Stimulated activated naive CD4-positive, alpha-beta T cell (primary cell): Measurements from ENCODE around the gene CNTLN.
"Not testable (repeated sequence)": the region's sequence is repeated elsewhere in the genome, so short reads cannot be mapped to it uniquely, and the experiment has no call there.

Experiments used
- DNase-seq, 6 experiments: peaks; one replicate each; lab custom pipeline; 2025; lab: John Stamatoyannopoulos, UW

Gene CNTLN

DNA sequence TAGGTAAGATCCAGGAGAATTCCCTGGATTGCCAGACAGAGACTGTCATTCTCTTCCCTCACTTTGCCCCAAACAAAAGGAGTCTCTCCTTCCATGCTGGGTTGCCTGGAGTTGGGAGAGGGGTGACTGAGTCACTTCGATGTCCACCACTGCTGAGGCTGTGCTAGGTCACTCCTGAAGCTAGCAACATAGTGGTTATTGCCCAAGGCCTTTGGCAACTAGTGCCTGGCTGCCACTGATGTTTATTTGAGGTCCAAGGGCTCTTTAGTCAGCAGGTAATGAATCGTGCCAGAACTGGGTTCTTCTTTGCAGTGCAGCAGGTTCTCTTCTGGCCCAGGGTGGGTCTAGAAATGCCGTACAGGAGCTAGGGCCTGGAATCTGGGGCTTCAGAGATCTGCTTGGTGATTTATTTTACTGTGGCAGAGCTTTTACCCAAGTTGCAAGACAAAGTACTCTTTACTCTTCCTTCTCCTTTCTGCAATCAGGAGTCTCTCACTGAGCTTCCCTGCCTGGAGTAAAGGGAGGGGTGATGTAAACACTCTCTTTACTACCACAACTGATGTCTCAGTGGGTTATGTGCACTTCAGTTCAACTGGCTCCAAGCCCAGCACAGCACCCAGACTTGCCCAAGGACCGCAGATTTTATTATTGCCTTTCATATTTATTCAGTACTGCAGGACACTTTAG, 288.3 kb downstream of the CNTLN start:
- no peak for DNase-seq

DNA sequence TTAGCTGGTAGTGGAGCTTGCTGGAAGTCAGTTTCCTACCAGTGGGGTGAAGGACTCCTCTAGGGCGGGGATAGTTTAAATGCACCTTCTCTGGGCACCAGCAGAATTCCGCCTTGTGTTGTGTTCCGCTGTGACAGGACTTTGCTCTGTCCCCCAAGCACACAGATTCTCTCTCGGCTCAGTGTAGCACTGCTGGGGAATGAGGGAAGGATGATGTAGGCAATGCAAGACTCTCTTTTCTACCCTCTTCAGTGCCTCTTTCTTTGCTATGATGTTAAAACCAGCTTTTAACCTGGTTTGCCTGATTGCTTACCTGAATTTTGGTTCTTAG, 288.8 kb downstream of the CNTLN start:
- no peak for DNase-seq

DNA sequence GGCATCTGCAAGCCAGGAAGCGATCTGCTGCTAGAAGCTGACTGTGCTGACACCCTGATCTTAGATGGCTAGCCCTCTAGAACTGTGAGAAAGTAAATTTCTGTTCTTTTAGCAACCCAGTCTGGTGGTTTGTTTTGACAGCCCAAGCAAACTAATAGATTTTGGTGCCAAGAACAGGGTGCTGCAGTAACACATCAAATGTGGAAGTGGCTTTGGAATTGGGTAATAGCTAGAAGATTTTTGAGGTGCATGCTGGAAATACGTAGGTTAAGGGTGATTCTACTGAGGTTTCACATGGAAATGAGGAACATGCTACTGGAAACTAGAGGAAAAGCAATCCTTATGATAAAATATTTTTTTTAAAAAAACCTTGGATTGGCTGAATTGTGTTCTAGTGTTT, 290.5 kb downstream of the CNTLN start:
- no peak for DNase-seq

DNA sequence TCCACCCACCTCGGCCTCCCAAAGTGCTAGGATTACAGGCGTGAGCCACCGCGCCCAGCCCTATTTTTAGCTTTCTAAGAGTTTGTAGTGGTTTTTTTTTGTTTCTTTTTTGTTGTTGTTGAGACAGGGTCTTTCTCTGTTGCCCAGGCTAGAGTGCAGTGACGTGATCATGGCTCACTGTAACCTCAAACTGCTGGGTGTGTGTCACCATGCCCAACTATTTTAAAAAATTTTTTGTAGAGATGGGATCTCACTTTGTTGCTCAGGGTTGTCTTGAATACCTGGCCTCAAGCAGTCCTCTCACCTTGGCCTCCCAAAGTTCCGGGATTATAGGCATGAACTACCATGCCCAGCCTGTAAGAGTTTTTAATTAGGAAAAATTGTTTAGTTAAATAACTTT, 298.7 kb downstream of the CNTLN start:
- no peak for DNase-seq

DNA sequence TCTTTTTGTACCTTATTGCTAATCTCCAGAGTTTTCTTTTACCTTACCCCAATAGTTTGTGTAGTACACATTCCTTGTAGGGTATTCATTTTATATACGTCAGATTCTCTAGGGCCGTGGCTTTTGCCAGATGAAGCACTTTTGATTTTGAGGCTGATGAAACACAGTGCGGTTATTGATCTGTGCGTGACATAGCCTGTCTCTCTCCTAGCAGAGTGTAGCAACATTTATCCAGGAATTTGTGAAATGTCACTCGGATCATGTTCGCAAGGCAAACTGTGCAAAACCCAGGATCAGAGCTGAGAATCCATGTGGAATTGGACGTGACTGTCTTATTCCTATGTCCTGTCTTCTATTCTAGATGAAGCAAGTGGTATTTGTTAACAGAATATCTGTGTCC, 302.0 kb downstream of the CNTLN start:
- no peak for DNase-seq

DNA sequence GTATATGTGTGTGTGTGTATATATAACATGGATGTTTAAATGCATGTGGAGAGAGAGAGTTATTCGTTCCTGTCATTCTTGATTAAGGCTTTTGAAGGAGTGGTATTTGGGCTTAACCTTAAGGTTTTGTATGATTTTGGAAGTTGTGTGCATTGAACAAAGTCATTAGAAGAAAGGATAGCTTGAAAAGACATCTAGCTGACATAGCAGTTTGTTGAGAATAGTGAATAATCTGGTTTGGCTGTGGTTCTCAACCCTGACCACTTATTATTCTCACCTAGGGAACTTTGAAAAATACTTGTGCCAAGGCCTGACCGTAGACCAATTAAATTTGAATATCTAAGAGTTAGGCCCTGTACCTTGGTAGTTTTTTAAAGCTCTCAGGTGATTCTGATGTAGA, 303.0 kb downstream of the CNTLN start:
- no peak for DNase-seq

DNA sequence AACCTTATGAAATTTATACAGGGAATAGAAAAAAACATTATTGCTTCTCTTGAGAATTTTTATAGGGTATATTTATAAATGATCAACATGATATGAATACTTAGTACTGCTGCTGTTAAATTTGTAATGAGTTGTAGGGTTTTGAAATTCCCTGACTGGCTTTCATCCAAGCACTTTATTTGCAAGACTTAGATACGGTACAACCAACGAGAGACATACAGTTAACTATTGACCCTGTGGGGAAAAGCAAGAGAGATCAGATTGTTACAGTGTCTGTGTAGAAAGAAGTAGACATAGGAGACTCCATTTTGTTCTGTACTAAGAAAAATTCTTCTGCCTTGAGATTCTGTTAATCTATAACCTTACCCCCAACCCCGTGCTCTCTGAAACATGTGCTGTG, 310.3 kb downstream of the CNTLN start:
- not testable (repeated sequence) for DNase-seq

DNA sequence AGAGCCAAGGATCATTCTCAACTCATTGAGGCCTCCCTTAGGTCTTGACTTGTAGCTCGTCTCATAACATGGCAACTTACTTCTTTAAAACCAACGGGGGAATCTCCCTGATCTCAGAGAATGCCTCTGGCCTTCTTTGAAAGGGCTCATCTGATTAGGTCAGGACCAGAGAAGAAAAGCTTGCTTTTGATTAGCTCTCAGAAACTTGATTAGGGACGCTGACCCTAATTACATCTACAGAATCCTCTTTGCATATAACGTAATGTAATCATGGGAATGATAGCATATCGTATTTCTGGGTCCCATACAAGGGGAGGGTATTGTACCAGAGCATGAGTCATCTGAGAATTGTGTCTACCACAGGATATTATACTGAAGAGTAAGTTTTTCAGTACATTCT, 318.9 kb downstream of the CNTLN start:
- DNase-seq = no peak

DNA sequence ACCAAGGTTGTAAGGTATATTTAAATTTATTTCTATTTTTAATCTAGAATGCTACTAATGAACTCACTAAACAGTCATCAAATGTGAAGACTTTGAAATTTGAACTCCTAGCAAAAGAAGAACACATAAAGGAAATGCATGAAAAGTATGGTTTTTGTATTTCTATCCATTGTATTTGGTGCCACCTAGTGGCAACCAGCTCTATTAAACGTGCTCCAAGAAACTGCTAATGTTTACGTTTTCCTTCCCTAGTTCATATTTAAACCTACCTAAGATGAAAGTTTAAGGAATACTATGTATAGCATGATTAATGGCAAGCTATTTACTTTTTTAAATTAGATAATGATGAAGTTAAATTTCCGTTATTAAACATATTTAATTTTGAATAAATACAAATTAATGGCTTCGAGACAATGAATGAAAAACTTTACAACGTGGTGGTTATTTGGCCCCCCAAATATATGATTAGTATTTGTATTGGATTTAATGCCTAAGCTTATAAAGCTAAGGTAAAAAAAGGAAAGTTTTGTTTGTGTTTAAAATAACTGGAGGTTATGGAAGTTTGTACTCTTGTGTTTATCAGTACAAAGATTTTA, 328.1 kb downstream of the CNTLN start:
- peak in 1 of 6 experiments; percentile 22 for DNase-seq

DNA sequence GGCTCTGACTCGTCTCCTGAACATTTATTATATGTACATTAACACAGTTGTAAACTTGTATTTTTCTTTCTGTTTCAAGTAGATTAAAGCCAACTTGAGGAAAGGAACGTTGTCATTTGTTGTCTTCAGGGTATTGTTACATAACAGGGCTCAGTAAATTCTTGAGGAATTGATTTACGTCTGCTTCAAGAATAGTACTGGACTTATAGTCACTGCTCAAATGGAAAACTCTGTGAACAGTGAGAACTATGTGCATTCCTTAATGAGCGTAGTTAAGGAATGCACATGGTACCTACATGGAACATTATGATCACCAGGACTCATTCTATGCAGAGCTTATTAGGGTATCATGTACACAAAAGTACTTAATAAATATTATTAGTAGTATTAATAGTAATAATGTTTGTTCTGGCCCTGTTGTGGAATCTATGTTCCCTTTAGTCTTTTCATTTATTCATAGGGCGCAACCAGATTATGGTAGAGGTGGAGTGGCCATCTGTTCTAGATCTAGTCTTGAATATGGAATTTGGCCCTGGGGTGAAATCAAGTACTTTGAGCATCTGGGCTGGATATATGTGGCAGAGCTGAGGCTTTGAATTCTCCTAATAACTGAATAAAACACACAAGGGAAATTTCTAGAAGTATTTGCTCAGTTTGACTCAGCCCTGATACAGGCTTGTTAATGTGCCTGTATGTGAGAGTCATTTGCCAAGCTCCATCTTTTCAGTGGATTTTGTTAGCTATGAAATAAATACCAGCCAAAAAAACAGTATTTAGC, 335.4 kb downstream of the CNTLN start:
- no peak for DNase-seq

DNA sequence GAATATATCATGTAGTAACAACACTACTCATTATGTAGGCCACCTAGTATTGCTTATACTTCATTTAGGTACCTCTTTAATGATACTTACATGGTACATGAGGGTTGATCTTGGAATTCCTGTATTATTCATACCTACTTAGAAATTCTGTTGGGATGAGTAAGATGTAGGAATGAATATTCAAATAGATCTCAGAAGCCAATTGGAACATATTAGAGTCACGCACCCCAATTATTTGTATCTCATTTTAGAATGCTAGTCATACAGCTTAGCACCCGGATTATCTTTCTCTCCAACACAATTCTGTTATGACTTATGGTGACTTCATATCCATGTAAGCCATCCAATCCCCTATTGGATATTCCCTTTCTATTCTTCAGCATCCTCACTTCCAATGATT, 337.3 kb downstream of the CNTLN start:
- DNase-seq = no peak

DNA sequence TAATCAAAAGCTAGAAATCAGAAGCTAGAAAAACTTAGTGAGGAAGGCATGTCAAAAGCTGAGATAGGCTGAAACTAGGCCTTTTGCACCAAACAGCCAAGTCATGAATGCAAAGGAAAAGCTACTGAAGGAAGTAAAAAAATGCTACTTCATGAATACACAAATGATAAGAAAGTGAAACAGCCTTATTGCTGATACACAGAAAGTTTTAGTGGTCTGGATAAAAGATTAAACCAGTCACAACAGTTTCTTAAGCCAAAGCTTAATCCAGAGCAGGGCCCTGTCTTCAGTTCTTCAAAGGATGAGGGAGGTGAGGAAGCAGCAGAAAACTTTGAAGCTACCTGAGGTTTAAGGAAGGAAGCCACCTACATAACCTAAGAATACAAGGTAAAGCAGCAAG, 341.6 kb downstream of the CNTLN start:
- DNase-seq = no peak

DNA sequence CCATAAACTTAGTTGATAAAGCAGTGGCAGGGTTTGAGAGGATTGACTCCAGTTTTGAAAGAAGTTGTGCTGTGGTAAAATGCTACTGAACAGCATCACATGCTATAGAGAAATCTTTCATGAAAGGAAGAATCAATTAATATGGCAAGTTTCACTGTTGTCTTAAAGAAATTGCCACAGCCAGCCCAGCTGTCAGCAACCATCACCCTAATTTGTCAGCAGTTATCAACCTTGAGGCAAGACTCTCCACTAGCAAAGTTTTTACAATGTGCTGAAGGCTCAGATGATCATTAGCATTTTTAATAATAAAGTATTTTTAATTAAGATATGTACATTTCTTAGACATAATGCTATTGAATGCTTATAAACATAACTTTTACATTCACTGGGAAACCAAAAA, 343.0 kb downstream of the CNTLN start:
- no peak for DNase-seq

DNA sequence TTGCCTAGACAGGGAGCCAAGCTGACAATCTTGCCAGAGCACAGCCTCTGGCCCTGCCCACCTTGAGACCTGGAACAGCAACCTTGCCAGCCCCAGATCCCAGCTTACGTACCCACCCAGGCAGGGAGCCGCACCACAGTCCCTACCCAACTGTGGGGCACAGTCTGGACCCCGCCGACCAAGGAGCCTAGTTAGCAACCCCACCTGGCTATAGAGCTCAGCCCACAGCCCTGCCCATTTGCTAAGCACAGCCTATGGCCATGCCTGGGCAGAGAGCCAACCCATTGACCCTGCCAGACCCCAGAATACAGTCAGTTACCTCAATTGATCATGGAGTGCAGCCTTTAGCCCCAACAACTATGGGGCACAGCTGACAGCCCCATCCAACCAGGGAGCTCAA, 346.1 kb downstream of the CNTLN start:
- no peak for DNase-seq

DNA sequence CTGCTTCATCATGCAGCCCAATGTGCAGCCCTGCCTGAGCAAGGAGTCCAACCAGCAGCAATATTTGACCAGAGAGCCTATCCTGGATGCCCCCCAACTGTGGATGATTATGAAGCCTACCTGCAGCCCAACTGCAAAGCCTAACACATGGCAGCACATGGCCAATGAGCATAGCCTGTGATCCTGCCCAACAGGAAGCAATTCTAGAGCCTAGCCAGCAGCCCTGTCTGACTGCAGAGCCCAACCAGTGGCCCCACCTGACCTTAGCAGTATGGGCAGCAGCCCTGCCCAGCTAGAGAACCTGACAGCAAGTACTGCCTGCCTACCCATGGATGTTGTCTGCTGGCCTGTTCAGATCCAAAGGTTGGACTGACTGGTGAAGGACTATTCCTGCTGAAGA, 346.7 kb downstream of the CNTLN start:
- DNase-seq = no peak

DNA sequence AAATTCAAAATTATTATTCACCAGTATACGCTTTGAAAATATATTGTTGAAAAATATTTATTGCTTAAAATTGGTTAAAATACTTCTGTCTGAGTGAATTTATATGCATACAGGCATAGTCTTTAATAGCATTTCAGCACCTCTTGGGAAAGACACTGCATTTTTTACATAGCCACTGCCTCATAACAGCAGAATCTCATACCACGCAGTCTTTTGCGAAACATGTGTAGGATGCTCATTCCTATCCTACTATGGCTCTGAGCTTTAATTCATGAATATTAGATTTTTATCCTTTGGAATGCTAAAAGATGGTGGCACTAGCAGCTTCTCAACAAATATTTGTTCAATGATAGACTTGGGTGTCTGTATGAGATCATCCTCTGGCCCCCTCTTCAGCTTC, 350.1 kb downstream of the CNTLN start:
- DNase-seq = no peak

DNA sequence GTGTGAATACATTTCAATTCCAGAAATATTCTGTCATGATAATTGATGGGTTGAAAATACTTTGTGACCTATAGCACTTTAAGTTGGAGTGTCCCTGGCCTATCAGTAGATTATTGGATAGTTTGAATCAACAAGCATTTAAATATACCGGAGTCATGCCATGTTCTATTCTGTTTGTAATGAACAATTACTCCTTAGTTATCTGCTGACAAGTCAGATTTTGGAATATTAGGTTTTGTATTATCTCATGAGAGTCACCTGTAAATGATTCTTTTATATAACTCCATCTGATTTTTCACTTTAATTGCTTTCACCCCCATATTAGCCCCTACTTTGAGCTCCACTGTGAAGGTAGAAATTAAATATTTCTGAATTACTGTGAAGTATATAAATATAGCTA, 351.6 kb downstream of the CNTLN start:
- DNase-seq = no peak

DNA sequence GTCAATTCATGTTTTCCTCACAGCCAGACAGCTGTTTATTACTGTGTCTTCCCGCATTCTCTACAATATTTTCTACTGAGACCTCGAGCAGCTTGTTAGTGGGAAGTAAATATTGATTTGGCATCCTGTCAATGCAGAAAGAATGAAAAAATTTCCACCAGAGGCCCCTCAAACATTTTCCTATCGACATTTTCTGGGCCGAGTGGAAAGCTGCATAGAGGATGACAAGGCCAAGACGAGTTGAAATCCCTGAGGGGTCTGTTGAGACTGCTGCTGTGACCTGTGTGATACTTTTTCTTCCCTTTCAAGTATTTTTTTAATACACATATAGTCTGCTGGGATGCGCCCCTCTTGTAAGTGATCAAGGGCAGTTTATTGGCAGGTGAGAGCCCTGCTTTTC, 352.6 kb downstream of the CNTLN start:
- no peak for DNase-seq

DNA sequence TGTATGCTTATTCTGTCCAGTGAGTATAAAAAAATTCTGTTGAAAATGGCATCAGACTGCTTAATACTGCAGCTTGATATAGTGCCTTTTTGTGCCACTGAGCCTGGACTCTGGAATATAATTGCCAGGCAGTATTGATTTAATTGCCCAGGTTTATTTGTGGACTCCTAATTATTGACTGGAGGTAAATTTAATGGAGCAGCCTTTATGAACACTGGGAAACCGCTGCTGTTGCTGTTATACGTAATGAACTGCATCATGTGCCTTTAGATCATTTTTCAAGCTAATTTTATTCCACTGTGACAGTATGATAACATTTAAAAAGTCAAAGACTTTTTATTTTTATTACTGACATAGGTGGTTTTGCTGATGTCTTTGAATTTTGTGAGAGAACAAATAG, 353.8 kb downstream of the CNTLN start:
- DNase-seq = no peak

DNA sequence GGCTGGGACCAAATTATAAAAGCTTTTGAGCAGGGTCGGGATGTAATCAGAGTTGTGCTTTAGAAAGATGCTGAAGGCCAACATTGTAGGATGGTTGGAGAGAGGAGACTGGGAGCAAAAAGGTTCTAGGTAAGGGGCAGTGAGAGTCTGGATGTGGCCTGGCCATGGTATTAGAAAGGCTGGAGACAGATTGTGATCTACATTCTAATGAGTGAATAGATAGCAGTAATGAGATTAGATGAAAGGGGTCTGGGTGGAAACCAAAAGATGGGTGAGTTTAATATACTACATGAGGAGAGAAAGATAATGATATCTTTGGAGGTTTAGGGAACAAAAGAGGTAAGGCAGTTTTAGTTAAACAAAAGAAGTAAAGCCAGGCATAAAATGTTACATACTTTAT, 355.3 kb downstream of the CNTLN start:
- DNase-seq = no peak

DNA sequence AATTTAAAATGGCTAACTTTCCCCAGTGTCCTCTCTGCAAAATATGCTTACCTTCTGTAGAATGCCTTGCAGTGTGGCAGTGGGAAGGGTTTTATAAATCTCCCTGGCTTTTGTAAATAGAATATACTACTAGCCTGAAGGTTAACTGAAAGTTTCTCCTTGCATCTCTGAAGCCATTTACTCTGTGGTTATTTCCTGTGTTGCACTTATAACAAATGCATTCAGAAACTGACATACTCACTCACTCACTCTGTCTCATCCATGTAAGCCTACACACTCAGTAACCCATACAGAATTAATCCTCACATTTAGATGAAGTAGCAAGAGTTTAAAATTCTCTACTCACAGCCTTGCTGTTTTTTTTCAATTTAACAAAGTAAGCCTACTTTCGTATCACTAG, 356.9 kb downstream of the CNTLN start:
- no peak for DNase-seq

DNA sequence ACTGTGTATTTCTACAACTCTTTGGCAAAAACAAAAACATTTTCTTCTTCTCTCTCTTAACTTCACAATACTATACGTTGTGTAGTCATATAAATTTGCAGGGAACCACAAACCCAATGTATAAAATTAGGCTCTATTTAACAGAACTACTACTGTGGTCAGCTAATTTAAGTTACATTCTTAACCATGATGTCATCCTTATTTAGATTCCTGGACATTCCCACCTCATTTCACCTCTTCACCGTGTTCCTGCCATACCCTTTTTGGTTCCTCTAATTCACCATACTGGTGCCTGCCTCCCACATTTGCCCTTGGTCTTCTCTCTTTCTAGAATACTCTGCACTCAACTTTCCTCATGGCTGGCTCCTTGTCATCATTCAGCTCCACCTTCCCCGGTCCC, 368.4 kb downstream of the CNTLN start:
- no peak for DNase-seq

DNA sequence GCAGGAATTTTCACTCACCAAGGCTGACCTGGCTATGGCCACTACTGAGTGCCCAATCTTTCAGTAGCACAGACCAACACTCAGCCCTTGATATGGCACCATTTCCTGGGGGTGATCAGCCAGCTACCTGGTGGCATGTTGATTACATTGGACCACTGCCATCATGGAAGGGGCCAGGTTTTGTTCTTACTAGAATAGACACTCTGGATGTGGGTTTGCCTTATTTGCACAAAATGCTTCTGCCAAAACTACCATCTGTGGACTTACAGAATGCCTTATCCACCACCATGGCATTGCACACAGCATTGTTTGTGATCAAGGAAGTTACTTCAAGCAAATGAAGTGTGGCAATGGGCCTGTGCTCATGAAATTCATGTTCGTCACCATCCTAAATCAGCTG, 374.3 kb downstream of the CNTLN start:
- DNase-seq = no peak

DNA sequence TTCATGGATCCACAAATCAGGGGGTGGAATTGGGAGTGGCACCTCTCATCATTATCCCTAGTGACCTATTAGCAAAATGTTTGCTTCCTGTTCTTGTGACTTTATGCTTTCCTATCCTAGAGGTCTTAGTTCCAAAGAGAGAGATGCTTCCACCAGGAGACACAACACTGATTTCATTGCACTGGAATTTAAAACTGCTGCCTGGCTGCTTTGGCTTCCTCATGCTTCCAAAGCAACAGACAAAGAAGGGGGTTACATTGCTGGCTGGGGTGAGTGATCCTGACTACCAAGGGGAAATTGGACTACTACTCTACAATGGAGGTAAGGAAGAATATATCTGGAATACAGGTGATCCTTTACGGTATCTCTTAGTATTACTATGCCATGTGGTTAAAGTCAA, 374.9 kb downstream of the CNTLN start:
- no peak for DNase-seq
